ENCODE results near the gene CISH. TPM values are rescaled to one million over a fixed set of nuclear protein-coding genes. Genes with fewer than 3 reads are reported as not detected.

CISH gene
- total and polyA plus RNA-seq, 2 donors from 2014 or later = 30.8 to 59.4 TPM

DNA sequence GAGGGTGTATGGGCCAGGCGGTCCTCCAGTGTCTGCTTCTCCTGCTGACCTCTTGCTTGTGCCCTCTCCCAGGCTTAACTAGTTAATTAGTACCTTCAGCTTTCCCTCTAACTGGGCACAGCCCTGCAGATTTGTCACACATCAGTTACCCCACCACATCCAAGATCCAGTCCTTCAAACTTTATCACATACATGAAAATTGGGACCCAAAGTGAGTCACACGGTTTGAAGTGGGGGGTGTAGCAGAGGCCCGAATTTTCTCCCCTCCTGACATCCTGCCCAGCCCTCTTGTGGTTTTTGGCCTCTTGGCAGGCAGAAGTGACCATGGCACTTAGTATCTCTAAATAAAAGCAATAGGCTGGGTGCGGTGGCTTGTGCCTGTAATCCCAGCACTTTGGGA, 9.2 kb upstream of the CISH start:
- Histone ChIP-seq H3K4me3 (ENCODE audit: low read length in 3 of 3) (no peak overlapping the region), H3K27ac (ENCODE audit: low read depth in 2 of 2, low read length in 2 of 2) (peak overlapping the region; percentile 18 to 53), H3K27me3 (ENCODE audit: control insufficient read depth, insufficient read depth, low read length) (no peaks in the 10 kb centered on the region), H3K9ac (ENCODE audit: low read length in 3 of 3) (peak overlapping the region in 1 of 3 donors; percentile 24), H3K9me3 (ENCODE audit: control insufficient read depth in 2 of 3, insufficient read depth in 1 of 3, low read length in 3 of 3) (no peaks in the 10 kb centered on the region), H3K36me3 (ENCODE audit: control insufficient read depth in 2 of 3, insufficient read depth in 3 of 3, low read length in 3 of 3) (no peaks in the 10 kb centered on the region), H3K4me1 (ENCODE audit: control insufficient read depth in 2 of 3, insufficient read depth in 2 of 3, low read depth in 1 of 3, low read length in 3 of 3) (peaks cover 3 to 35% (median 34%) of the 10 kb centered on the region in 3 donors)
- FAIRE-seq (peak; percentile 17), DNase-seq (peak in 3 of 5 donors; percentile 21 to 56 (median 34))
- intact Hi-C loops (cut with DNase I) = loop anchor here (10.0 kb wide), 1 partner anchor 754 kb away; no protein-coding TSS in a partner anchor
- TF ChIP-seq, protein P1, sequence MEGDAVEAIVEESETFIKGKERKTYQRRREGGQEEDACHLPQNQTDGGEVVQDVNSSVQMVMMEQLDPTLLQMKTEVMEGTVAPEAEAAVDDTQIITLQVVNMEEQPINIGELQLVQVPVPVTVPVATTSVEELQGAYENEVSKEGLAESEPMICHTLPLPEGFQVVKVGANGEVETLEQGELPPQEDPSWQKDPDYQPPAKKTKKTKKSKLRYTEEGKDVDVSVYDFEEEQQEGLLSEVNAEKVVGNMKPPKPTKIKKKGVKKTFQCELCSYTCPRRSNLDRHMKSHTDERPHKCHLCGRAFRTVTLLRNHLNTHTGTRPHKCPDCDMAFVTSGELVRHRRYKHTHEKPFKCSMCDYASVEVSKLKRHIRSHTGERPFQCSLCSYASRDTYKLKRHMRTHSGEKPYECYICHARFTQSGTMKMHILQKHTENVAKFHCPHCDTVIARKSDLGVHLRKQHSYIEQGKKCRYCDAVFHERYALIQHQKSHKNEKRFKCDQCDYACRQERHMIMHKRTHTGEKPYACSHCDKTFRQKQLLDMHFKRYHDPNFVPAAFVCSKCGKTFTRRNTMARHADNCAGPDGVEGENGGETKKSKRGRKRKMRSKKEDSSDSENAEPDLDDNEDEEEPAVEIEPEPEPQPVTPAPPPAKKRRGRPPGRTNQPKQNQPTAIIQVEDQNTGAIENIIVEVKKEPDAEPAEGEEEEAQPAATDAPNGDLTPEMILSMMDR (IDR thresholded peaks at IDR 0.05; ENCODE audit: borderline replicate concordance, extremely low read depth, insufficient read depth) = no peak

- H3K27me3 ChIP-seq (ENCODE audit: control insufficient read depth, insufficient read depth, low read length) = no peaks in the 10 kb centered on the region
- peak overlapping the region; percentile 18 to 53 for H3K27ac ChIP-seq (ENCODE audit: low read depth in 2 of 2, low read length in 2 of 2)
- peaks cover 3 to 34% (median 31%) of the 10 kb centered on the region in 3 donors for H3K4me1 ChIP-seq (ENCODE audit: control insufficient read depth in 2 of 3, insufficient read depth in 2 of 3, low read depth in 1 of 3, low read length in 3 of 3)
- H3K4me3 ChIP-seq (ENCODE audit: low read length in 3 of 3) = peak overlapping the region in 1 of 3 donors; percentile 26
- intact Hi-C loops (cut with DNase I) = loop anchor here (10.0 kb wide), 1 partner anchor 754 kb away; no protein-coding TSS in a partner anchor
- TF ChIP-seq, protein P1 (IDR thresholded peaks at IDR 0.05; ENCODE audit: borderline replicate concordance, extremely low read depth, insufficient read depth) = no peak
- FAIRE-seq (no peak), DNase-seq (no peak)
- H3K9ac ChIP-seq (ENCODE audit: low read length in 3 of 3) = peak overlapping the region in 1 of 3 donors; percentile 24
- no peaks in the 10 kb centered on the region for H3K9me3 ChIP-seq (ENCODE audit: control insufficient read depth in 2 of 3, insufficient read depth in 1 of 3, low read length in 3 of 3)
- no peaks in the 10 kb centered on the region for H3K36me3 ChIP-seq (ENCODE audit: control insufficient read depth in 2 of 3, insufficient read depth in 3 of 3, low read length in 3 of 3)
These were observed 8.8 kb upstream of the CISH start for GRCh38 chr3:50620420-50620819.

- intact Hi-C loops (cut with DNase I) = no loop called here
- Histone ChIP-seq H3K4me1 (ENCODE audit: control insufficient read depth in 2 of 3, insufficient read depth in 2 of 3, low read depth in 1 of 3, low read length in 3 of 3) (peaks cover 3 to 31% (median 29%) of the 10 kb centered on the region in 3 donors), H3K9me3 (ENCODE audit: control insufficient read depth in 2 of 3, insufficient read depth in 1 of 3, low read length in 3 of 3) (no peaks in the 10 kb centered on the region), H3K36me3 (ENCODE audit: control insufficient read depth in 2 of 3, insufficient read depth in 3 of 3, low read length in 3 of 3) (no peaks in the 10 kb centered on the region), H3K9ac (ENCODE audit: low read length in 3 of 3) (peak overlapping the region; percentile 34 to 96 (median 38)), H3K4me3 (ENCODE audit: low read length in 3 of 3) (peak overlapping the region; percentile 71 to 95 (median 86)), H3K27me3 (ENCODE audit: control insufficient read depth, insufficient read depth, low read length) (no peaks in the 10 kb centered on the region), H3K27ac (ENCODE audit: low read depth in 2 of 2, low read length in 2 of 2) (peak overlapping the region; percentile 91 to 93)
- TF ChIP-seq, protein P1 (IDR thresholded peaks at IDR 0.05; ENCODE audit: borderline replicate concordance, extremely low read depth, insufficient read depth) = no peak
- no peak for DNase-seq
- FAIRE-seq = no peak
These were observed 6.4 kb upstream of the CISH start for GRCh38 chr3:50617911-50618481.

Data from kidney (tissue), 14 donors.